ENCODE measurements around the gene STRA6. TPM values are rescaled to one million over a fixed set of nuclear protein-coding genes. Genes with fewer than 3 reads are reported as not detected.
A peak's percentile ranks its signal among the peaks of the same experiment; 100 is the strongest.

The STRA6 gene
- total RNA-seq, 2 donors from 2014 or later = 0.77 to 1.8 TPM

DNA sequence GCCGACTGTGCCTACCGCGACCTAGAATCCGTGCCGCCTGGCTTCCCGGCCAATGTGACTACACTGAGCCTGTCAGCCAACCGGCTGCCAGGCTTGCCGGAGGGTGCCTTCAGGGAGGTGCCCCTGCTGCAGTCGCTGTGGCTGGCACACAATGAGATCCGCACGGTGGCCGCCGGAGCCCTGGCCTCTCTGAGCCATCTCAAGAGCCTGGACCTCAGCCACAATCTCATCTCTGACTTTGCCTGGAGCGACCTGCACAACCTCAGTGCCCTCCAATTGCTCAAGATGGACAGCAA, 27.7 kb downstream of the STRA6 start:
- TF ChIP-seq POLR2A (IDR thresholded peaks at IDR 0.05) (no peak), POLR2AphosphoS5 (IDR thresholded peaks at IDR 0.05) (no peak)
- TF ChIP-seq, protein P1, sequence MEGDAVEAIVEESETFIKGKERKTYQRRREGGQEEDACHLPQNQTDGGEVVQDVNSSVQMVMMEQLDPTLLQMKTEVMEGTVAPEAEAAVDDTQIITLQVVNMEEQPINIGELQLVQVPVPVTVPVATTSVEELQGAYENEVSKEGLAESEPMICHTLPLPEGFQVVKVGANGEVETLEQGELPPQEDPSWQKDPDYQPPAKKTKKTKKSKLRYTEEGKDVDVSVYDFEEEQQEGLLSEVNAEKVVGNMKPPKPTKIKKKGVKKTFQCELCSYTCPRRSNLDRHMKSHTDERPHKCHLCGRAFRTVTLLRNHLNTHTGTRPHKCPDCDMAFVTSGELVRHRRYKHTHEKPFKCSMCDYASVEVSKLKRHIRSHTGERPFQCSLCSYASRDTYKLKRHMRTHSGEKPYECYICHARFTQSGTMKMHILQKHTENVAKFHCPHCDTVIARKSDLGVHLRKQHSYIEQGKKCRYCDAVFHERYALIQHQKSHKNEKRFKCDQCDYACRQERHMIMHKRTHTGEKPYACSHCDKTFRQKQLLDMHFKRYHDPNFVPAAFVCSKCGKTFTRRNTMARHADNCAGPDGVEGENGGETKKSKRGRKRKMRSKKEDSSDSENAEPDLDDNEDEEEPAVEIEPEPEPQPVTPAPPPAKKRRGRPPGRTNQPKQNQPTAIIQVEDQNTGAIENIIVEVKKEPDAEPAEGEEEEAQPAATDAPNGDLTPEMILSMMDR (IDR thresholded peaks at IDR 0.05) = no peak
- peak overlapping the region; percentile 10 to 14 for H3K4me3 ChIP-seq
- no peak for DNase-seq (ENCODE audit: low spot score)
- H3K27ac ChIP-seq = peak overlapping the region; percentile 37 to 48
- H3K27me3 ChIP-seq (replicated peaks; ENCODE audit: insufficient read depth) = no peaks in the 10 kb centered on the region
- H3K36me3 ChIP-seq = no peaks in the 10 kb centered on the region
- intact Hi-C loops (cut with DNase I) = no loop called here
- WGBS = 74% methylated on average over 14 of the region's 14 CpGs
- no peaks in the 10 kb centered on the region for H3K9me3 ChIP-seq
- H3K4me1 ChIP-seq (replicated peaks) = no peaks in the 10 kb centered on the region

DNA sequence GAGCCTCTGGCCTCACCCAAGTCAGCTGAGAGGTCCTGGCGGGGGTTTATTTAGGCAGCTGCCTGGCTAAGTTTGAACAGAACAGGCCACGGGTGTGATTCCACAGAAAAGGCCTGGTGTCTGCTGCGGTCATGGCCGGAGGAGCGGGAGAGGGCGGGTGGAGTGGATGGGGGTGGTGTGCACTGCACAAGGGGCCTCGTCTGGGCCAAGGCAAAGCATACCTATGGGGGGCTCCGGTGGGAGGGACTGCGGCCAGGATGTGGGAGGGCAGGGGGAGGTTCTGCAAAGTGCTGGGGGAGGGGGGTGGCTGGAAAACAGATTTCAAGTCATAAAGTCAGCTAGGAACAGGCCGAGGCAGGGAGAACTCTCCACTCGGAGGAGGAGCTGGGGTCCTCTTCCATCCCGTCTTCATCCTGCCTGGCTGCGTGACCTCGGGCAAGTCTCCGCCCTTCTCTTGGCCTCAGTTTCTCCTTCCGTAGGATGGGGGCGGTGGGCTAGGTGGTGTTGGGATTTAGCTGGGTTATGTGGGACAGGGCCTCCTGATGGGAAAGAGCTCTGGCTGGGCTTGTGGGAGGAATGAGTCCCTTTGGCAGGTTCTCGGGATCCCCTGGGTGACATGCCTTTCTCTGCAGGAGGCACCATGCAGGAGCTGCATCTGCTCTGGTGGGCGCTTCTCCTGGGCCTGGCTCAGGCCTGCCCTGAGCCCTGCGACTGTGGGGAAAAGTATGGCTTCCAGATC, 28.2 kb downstream of the STRA6 start:
- WGBS = 56% methylated on average over 20 of the region's 20 CpGs
- intact Hi-C loops (cut with DNase I) = no loop called here
- no peaks in the 10 kb centered on the region for H3K36me3 ChIP-seq
- no peaks in the 10 kb centered on the region for H3K4me1 ChIP-seq (replicated peaks)
- TF ChIP-seq POLR2AphosphoS5 (IDR thresholded peaks at IDR 0.05) (no peak), POLR2A (IDR thresholded peaks at IDR 0.05) (no peak)
- TF ChIP-seq, protein P1 (IDR thresholded peaks at IDR 0.05) = no peak
- no peaks in the 10 kb centered on the region for H3K9me3 ChIP-seq
- peak overlapping the region; percentile 37 to 48 for H3K27ac ChIP-seq
- peak overlapping the region; percentile 10 to 14 for H3K4me3 ChIP-seq
- H3K27me3 ChIP-seq (replicated peaks; ENCODE audit: insufficient read depth) = no peaks in the 10 kb centered on the region
- no peak for DNase-seq (ENCODE audit: low spot score)

DNA sequence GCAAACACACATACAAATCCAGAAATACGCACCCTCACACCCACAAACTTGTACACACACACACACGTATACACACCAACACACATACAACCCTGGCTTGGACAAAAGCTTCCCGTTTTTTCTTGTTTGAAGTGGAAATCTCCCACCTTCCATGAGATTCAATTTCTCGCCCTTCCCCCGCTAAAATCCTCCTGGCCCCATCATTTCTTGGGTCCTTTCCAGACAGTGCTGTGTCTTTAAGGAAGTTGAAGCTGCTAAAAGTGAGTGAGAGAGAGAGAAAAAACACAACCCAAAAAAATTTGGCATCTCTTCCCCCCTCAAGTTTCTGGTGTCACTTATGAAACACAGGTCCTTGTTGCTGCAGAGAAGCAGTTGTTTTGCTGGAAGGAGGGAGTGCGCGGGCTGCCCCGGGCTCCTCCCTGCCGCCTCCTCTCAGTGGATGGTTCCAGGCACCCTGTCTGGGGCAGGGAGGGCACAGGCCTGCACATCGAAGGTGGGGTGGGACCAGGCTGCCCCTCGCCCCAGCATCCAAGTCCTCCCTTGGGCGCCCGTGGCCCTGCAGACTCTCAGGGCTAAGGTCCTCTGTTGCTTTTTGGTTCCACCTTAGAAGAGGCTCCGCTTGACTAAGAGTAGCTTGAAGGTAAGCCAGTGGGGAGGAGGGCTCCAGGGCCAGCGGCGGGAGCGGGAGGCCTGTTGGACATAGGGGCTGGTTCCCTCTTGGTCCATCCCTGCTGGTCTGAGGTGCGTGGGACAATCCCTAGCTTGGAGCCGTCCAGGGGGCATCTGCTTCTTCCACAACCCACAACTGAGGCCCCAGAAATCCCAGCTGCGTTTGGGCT, 29.0 kb downstream of the STRA6 start, which contains the start of gene ISLR:
Gene ISLR, plus strand, starts transcription at position 331 of the 839 bp plus-strand sequence. CDS start 1,149 bp downstream, outside the sequence.
- TF ChIP-seq POLR2AphosphoS5 (IDR thresholded peaks at IDR 0.05) (no peak), POLR2A (IDR thresholded peaks at IDR 0.05) (no peak)
- TF ChIP-seq, protein P1 (IDR thresholded peaks at IDR 0.05) = no peak
- Histone ChIP-seq H3K4me3 (peak within 1 kb of the TSS; percentile 10 to 14), H3K27ac (peak within 1 kb of the TSS; percentile 59 to 64), H3K9me3 (no peaks in the 10 kb centered on the region), H3K36me3 (no peaks in the 10 kb centered on the region), H3K4me1 (replicated peaks) (no peaks in the 10 kb centered on the region), H3K27me3 (replicated peaks; ENCODE audit: insufficient read depth) (no peaks in the 10 kb centered on the region)
- intact Hi-C loops (cut with DNase I) = no loop called here
- 27% methylated on average over 20 of the region's 20 CpGs for WGBS
- no peak for DNase-seq (ENCODE audit: low spot score)

DNA sequence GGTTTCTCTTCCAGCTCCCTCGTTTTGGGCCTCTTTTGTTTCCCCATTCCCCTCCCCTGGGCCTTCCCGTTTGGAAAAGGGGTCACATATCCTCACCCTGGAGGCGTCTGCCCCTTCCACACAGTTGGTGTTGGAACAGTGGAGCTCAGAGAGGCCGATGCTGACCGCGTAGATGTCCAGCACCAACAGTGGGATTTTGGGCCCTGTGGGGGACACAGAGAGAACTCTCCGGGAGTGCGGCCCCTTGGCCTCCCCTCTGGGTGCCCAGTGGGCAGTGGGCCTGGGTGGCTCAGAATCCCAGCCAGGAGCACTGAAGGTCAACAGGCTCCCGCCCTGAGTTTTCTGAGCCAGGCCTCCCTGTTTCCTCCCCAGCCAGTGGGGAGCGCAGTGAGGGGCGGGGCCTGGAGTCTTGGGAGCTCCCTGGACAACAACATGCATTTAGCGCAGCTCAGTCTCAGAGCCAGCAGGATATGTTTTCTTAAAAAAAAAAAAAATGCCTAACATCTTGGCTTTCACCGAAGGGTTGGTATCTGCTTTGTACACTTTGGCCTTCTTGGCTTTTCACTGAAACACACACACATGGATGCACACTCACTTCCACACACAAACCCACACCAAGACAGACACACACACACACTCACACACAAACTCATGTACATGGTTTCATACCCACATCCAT, 29.7 kb downstream of the STRA6 start:
- 57% methylated on average over 13 of the region's 13 CpGs for WGBS
- no peak for DNase-seq (ENCODE audit: low spot score)
- H3K36me3 ChIP-seq = no peaks in the 10 kb centered on the region
- H3K27me3 ChIP-seq (replicated peaks; ENCODE audit: insufficient read depth) = no peaks in the 10 kb centered on the region
- H3K4me1 ChIP-seq (replicated peaks) = no peaks in the 10 kb centered on the region
- H3K4me3 ChIP-seq = no peak overlapping the region
- TF ChIP-seq POLR2A (IDR thresholded peaks at IDR 0.05) (no peak), POLR2AphosphoS5 (IDR thresholded peaks at IDR 0.05) (no peak)
- TF ChIP-seq, protein P1 (IDR thresholded peaks at IDR 0.05) = no peak
- intact Hi-C loops (cut with DNase I) = no loop called here
- H3K27ac ChIP-seq = peak overlapping the region; percentile 59 to 64
- no peaks in the 10 kb centered on the region for H3K9me3 ChIP-seq

All from prostate gland (tissue), 2 donors.